GM12801 (cell line): ENCODE data around the gene SRSF5.

Source experiments
- CTCF ChIP-seq: IDR thresholded peaks from one replicate; pipeline ENCODE4 v1.5.1; 2011; ENCODE audit warnings: control low read depth; ENCODE audit not compliant: insufficient read length; ENCODE audit errors: extremely low read depth

The SRSF5 gene

DNA sequence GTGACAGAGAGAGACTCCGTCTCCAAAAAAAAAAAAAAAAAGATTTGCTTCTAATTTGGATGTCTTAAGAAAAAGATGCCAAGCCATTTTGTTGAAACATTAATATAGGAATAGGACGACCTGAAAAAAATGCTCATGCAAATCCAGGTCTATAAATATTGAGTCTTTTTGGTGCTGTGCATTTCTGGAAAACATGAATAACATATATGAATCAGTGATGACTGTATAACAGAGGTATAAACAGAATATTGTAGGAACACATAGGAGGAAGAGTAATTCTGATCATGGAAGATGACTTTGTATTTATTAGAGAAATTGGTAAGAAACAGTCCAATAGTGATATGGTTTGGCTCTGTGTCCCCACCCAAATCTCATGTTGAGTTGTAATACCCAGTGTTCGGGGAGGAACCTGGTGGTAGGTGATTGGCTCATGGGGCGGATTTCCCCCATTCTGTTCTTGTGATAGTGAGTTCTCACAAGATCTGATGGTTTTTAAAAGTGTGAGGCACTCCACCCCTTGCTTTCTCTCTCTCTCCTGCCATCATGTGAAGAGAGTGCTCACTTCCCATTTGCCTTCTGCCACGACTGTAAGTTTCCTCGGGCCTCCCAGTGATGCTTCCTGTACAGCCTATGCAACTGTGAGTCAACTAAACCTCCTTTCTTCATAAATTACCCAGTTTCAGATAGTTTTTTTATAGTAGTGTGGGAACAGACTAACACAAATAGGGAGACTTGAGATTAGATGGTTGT is 3.0 kb upstream of the SRSF5 start:
- TF ChIP-seq CTCF, result no peak

DNA sequence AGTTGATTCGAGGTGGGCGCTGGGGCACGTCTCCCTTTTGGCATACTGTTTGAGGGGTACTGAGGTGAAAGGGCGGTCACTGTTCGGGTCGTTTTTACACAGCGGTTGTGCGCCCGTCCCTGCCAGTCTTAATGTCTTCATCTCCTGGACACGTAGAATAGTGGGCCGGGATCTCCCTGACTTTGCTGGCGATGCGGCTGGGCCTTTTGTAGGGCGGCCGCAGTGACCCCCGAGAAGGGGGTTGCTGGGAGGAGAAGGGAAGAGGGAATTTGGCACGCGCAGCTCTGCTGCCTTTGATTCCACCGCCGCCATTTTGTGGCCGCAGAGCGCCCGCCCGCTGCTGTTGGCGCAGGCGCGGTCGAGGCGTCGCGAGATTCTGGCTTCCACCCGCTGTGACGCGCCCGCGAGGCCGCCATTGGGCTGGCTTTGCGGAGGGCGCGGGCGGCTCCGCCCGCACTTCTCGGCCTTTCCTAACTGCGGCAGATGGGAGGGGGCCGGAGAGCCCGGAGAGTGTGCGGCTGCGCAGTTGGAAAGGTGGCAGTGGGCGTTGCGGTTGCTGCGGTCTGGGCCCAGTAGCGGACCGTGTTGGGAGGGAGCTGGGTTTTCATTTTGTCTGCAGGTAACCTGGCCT is 542 bp downstream of the SRSF5 start:
- TF ChIP-seq CTCF, result no peak

- TF ChIP-seq CTCF, result no peak
These were observed 1.9 kb downstream of the SRSF5 start for GRCh38 chr14:69768873-69769272.

- TF ChIP-seq CTCF, result no peak
These were observed 2.7 kb downstream of the SRSF5 start for GRCh38 chr14:69769623-69770022.

DNA sequence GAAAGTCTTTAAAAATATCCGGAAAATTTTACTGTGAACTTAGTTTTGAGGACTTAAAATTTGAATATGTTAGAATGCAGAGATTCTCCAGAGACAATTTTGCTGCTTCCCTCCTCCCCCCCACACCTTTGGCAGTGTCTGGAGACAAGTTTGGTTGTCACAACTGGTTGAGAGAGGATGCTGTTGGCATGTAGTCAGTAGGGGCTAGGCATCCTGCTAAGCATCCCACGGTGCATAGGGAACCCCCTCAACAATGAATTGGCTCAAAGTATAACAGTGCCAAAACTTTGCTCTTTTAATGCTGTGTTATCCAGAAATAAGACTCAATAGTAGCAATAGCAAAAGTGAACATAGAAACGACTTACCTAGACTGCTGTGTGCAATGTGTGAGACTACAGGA is 3.6 kb downstream of the SRSF5 start:
- TF ChIP-seq CTCF, result no peak

DNA sequence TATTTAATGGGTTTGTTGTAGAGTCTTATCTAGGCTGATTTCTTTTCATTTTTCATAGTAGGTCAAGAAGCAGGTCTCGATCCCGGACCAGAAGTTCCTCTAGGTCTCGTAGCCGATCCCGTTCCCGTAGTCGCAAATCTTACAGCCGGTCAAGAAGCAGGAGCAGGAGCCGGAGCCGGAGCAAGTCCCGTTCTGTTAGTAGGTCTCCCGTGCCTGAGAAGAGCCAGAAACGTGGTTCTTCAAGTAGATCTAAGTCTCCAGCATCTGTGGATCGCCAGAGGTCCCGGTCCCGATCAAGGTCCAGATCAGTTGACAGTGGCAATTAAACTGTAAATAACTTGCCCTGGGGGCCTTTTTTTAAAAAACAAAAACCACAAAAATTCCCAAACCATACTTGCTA is 4.2 kb downstream of the SRSF5 start:
- no peak for TF ChIP-seq CTCF

- TF ChIP-seq CTCF, result no peak
These were observed 5.4 kb downstream of the SRSF5 start for GRCh38 chr14:69772082-69773017.
